Neural cell (in vitro differentiated cells): ENCODE measurements around the gene LOXHD1. TPM values are rescaled to one million over a fixed set of nuclear protein-coding genes. Genes with fewer than 3 reads are reported as not detected.

Source experiments
- H2AFZ ChIP-seq: fragments of 200-600, 300-800 bp; sonication (generic), shearing (Covaris generic); 2 replicates; pipeline ENCODE4 v1.6.0; 2014; ENCODE audit warnings: low read depth, mild to moderate bottlenecking, antibody characterized with exemption, low read length, moderate library complexity
- H3F3A ChIP-seq: fragments of 200-600 bp; shearing (Covaris generic); 2 replicates; pipeline ENCODE4 v1.6.1; 2016; ENCODE audit warnings: mild to moderate bottlenecking, moderate library complexity, mixed read lengths, antibody characterized with exemption, low read length; ENCODE audit not compliant: insufficient read depth, poor library complexity, severe bottlenecking
- H3K27ac ChIP-seq: fragments of 200-600, 300-800 bp; sonication (generic), shearing (Covaris generic); 2 replicates; pipeline ENCODE4 v1.5.1; 2014; ENCODE audit warnings: mild to moderate bottlenecking, low read length, moderate library complexity
- H3K27me3 ChIP-seq: fragments of 300-800, 200-600 bp; sonication (generic), shearing (Covaris generic); 2 replicates; pipeline ENCODE4 v1.6.0; 2014; ENCODE audit warnings: mild to moderate bottlenecking, low read depth, low read length, moderate library complexity; ENCODE audit not compliant: insufficient read depth
- H3K36me3 ChIP-seq: fragments of 300-800, 200-600 bp; sonication (generic), shearing (Covaris generic); 2 replicates; pipeline ENCODE4 v1.5.1; 2014; ENCODE audit warnings: mild to moderate bottlenecking, antibody characterized with exemption, low read length, moderate library complexity; ENCODE audit not compliant: insufficient read depth
- H3K4me2 ChIP-seq: fragments of 300-800, 200-600 bp; sonication (generic), shearing (Covaris generic); 2 replicates; pipeline ENCODE4 v1.6.0; 2014; ENCODE audit warnings: mild to moderate bottlenecking, low read length
- H3K4me3 ChIP-seq: fragments of 300-800, 200-600 bp; sonication (generic), shearing (Covaris generic); 2 replicates; pipeline ENCODE4 v1.5.1; 2014; ENCODE audit warnings: mild to moderate bottlenecking, low read length, moderate library complexity
- H3K79me2 ChIP-seq: fragments of 200-600 bp; shearing (Covaris generic); replicated peaks from 2 replicates; pipeline ENCODE4 v1.6.0; 2014; ENCODE audit warnings: mild to moderate bottlenecking, low read length, moderate library complexity; ENCODE audit not compliant: insufficient read depth
- H3K9ac ChIP-seq: fragments of 300-800, 200-600 bp; sonication (generic), shearing (Covaris generic); 2 replicates; pipeline ENCODE4 v1.6.1; 2016; ENCODE audit warnings: mild to moderate bottlenecking, low read length, mixed read lengths
- H3K9me2 ChIP-seq: fragments of 200-600 bp; shearing (Covaris generic); 2 replicates; pipeline ENCODE4 v1.6.1; 2016; ENCODE audit warnings: mild to moderate bottlenecking, low read length, mixed read lengths; ENCODE audit not compliant: insufficient read depth
- H3K9me3 ChIP-seq: fragments of 200-600, 300-800 bp; sonication (generic), shearing (Covaris generic); 2 replicates; pipeline ENCODE4 v1.6.1; 2016; ENCODE audit warnings: mild to moderate bottlenecking, mixed run types, low read length, moderate library complexity, mixed read lengths
- H4K20me1 ChIP-seq: fragments of 200-600 bp; shearing (Covaris generic); 2 replicates; pipeline ENCODE4 v1.6.1; 2016; ENCODE audit warnings: mild to moderate bottlenecking, mixed run types; ENCODE audit not compliant: insufficient read depth
- EP300 ChIP-seq: fragments of 450-650 bp; conservative IDR thresholded peaks from 2 replicates; pipeline ENCODE4 v1.6.1; 2014; ENCODE audit warnings: antibody characterized with exemption, mild to moderate bottlenecking, moderate library complexity; ENCODE audit not compliant: poor library complexity, severe bottlenecking
- EZH2 ChIP-seq: fragments of 200-600, 300-800 bp; shearing (Covaris generic), sonication (generic); IDR thresholded peaks from 2 replicates; pipeline ENCODE4 v1.6.1; 2014; ENCODE audit warnings: antibody characterized with exemption, low read length, borderline replicate concordance, mild to moderate bottlenecking; ENCODE audit not compliant: insufficient read depth, poor library complexity, severe bottlenecking
- MXI1 ChIP-seq: fragments of 450-650 bp; conservative IDR thresholded peaks from 2 replicates; pipeline ENCODE4 v1.6.1; 2014; ENCODE audit warnings: antibody characterized with exemption, mild to moderate bottlenecking; ENCODE audit not compliant: poor library complexity, severe bottlenecking
- POLR2AphosphoS5 ChIP-seq: IDR thresholded peaks from 2 replicates; pipeline ENCODE4 v1.6.1; 2012
- RAD21 ChIP-seq: fragments of 450-650 bp; conservative IDR thresholded peaks from 2 replicates; pipeline ENCODE4 v1.6.1; 2014; ENCODE audit warnings: antibody characterized with exemption, mild to moderate bottlenecking, moderate library complexity
- REST ChIP-seq: IDR thresholded peaks from 2 replicates; pipeline ENCODE4 v1.6.1; 2012; ENCODE audit warnings: borderline replicate concordance
- SMC3 ChIP-seq: fragments of 450-650 bp; conservative IDR thresholded peaks from 2 replicates; pipeline ENCODE4 v1.6.1; 2014; ENCODE audit warnings: antibody characterized with exemption, mild to moderate bottlenecking, moderate library complexity; ENCODE audit not compliant: poor library complexity
- TAF1 ChIP-seq: IDR thresholded peaks from 2 replicates; pipeline ENCODE4 v1.6.1; 2012; ENCODE audit warnings: low read depth
- polyA plus RNA-seq: library from polyadenylated mRNA; depleted of rRNA; stranded (reverse); fragments of >200 nt; gene quantifications from 2 replicates; pipeline ENCODE4 v1.2.3, GENCODE V29; 2014
- TF ChIP-seq, protein P1 (sequence below): fragments of 450-650 bp; IDR thresholded peaks from 2 replicates; pipeline ENCODE4 v1.5.1; 2014; ENCODE audit warnings: antibody characterized with exemption, mild to moderate bottlenecking, moderate library complexity; ENCODE audit not compliant: poor library complexity, severe bottlenecking

Gene LOXHD1
- polyA plus RNA-seq, 1 donor from 2014 or later, result not detected

DNA sequence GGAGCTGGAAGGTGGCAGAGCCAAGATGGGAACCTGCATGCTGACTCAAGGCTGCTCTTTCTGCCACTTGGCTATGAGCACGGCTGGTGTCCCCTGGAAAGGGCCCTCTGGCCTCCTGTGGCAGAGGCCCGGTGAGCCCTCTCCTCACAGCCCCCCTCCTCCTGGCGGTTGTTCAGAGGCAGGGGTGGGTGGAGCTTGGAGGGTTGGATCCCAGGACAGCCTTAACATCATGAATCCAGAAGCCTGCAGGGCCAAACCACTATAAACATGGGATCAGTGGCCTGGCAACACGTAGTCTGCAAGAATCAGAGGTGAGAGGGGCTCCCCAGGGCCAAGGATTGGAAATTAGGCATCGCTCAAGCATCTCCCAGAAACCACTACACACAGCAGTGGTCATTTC is 48.5 kb upstream of the LOXHD1 start:
- no peak for TF ChIP-seq TAF1
- TF ChIP-seq REST, result no peak
- TF ChIP-seq EZH2, result no peak
- TF ChIP-seq RAD21, result no peak
- TF ChIP-seq MXI1, result no peak
- TF ChIP-seq SMC3, result no peak
- no peak for TF ChIP-seq POLR2AphosphoS5
- TF ChIP-seq, protein P1, sequence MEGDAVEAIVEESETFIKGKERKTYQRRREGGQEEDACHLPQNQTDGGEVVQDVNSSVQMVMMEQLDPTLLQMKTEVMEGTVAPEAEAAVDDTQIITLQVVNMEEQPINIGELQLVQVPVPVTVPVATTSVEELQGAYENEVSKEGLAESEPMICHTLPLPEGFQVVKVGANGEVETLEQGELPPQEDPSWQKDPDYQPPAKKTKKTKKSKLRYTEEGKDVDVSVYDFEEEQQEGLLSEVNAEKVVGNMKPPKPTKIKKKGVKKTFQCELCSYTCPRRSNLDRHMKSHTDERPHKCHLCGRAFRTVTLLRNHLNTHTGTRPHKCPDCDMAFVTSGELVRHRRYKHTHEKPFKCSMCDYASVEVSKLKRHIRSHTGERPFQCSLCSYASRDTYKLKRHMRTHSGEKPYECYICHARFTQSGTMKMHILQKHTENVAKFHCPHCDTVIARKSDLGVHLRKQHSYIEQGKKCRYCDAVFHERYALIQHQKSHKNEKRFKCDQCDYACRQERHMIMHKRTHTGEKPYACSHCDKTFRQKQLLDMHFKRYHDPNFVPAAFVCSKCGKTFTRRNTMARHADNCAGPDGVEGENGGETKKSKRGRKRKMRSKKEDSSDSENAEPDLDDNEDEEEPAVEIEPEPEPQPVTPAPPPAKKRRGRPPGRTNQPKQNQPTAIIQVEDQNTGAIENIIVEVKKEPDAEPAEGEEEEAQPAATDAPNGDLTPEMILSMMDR, result no peak
- no peak for TF ChIP-seq EP300
- H4K20me1 ChIP-seq, result no peaks in the 10 kb centered on the region
- H2AFZ ChIP-seq, result no peak overlapping the region
- no peak overlapping the region for H3K4me2 ChIP-seq
- no peaks in the 10 kb centered on the region for H3K27me3 ChIP-seq
- H3K9me2 ChIP-seq, result no peaks in the 10 kb centered on the region
- no peak overlapping the region for H3K9ac ChIP-seq
- no peak overlapping the region for H3K4me3 ChIP-seq
- H3K36me3 ChIP-seq, result no peaks in the 10 kb centered on the region
- no peak overlapping the region for H3K27ac ChIP-seq
- no peaks in the 10 kb centered on the region for H3K79me2 ChIP-seq
- H3F3A ChIP-seq, result no peaks in the 10 kb centered on the region
- no peaks in the 10 kb centered on the region for H3K9me3 ChIP-seq

GRCh38 chr18:46704816-46705215 is 47.8 kb upstream of the LOXHD1 start:
- Histone ChIP-seq H3F3A (no peaks in the 10 kb centered on the region), H3K79me2 (no peaks in the 10 kb centered on the region), H3K36me3 (no peaks in the 10 kb centered on the region), H3K9me2 (no peaks in the 10 kb centered on the region), H3K9ac (no peak overlapping the region), H3K4me3 (no peak overlapping the region), H3K4me2 (no peak overlapping the region), H4K20me1 (no peaks in the 10 kb centered on the region), H3K27me3 (no peaks in the 10 kb centered on the region), H3K27ac (no peak overlapping the region), H3K9me3 (no peaks in the 10 kb centered on the region), H2AFZ (no peak overlapping the region)
- TF ChIP-seq, protein P1, result no peak
- TF ChIP-seq MXI1 (no peak), RAD21 (no peak)
